Brain microvascular endothelial cell (primary cell): ENCODE measurements around the gene TMEM116.
"Not testable (repeated sequence)": the region's sequence is repeated elsewhere in the genome, so short reads cannot be mapped to it uniquely, and the experiment has no call there.

ENCODE experiments used
- DNase-seq: peaks from one replicate; pipeline ENCODE4 v3.0.0-alpha.2; 2020
- H3K27ac ChIP-seq: fragments of 250-450 bp; sonication (Bioruptor Pico); 2 replicates; pipeline ENCODE4 v1.5.1; 2020; ENCODE audit warnings: mild to moderate bottlenecking, moderate library complexity
- H3K27me3 ChIP-seq: fragments of 250-450 bp; sonication (Bioruptor Pico); replicated peaks from 2 replicates; pipeline ENCODE4 v1.5.1; 2020; ENCODE audit warnings: mild to moderate bottlenecking
- H3K36me3 ChIP-seq: fragments of 250-450 bp; sonication (Bioruptor Pico); replicated peaks from 2 replicates; pipeline ENCODE4 v1.5.1; 2020; ENCODE audit warnings: mild to moderate bottlenecking
- H3K4me3 ChIP-seq: 2 replicates; pipeline ENCODE4 v1.5.1; 2011; ENCODE audit warnings: low read depth, mild to moderate bottlenecking, control low read depth, low read length, moderate library complexity
- CTCF ChIP-seq: IDR thresholded peaks from 2 replicates; pipeline ENCODE4 v1.5.1; 2011; ENCODE audit warnings: low read depth, mild to moderate bottlenecking, moderate library complexity, low read length, control low read depth, inconsistent platforms; ENCODE audit errors: missing control alignments
- in situ Hi-C: cut with HindIII; loops from 2 replicates; pipeline ENCODE4 v1.10.0; 2017; ENCODE audit warnings: low sequenced_read_pairs, low pct_ligation_motif_present

TMEM116 gene

GRCh38 chr12:111976291-111976690, 36.7 kb downstream of the TMEM116 start:
- DNase-seq, result no peak
- Histone ChIP-seq H3K27ac (no peak overlapping the region), H3K27me3 (no peaks in the 10 kb centered on the region), H3K36me3 (no peaks in the 10 kb centered on the region), H3K4me3 (no peak overlapping the region)
- in situ Hi-C loops, result no loop called here
- TF ChIP-seq CTCF, result no peak

- no peak for DNase-seq
- TF ChIP-seq CTCF, result no peak
- H3K4me3 ChIP-seq, result no peak overlapping the region
- no peaks in the 10 kb centered on the region for H3K36me3 ChIP-seq
- in situ Hi-C loops, result no loop called here
- no peak overlapping the region for H3K27ac ChIP-seq
- no peaks in the 10 kb centered on the region for H3K27me3 ChIP-seq
Observed at GRCh38 chr12:111975161-111975931, 37.6 kb downstream of the TMEM116 start.

- DNase-seq, result no peak
- H3K27ac ChIP-seq, result no peak overlapping the region
- TF ChIP-seq CTCF, result no peak
- in situ Hi-C loops, result no loop called here
- H3K36me3 ChIP-seq, result no peaks in the 10 kb centered on the region
- no peaks in the 10 kb centered on the region for H3K27me3 ChIP-seq
- no peak overlapping the region for H3K4me3 ChIP-seq
Observed at GRCh38 chr12:111971800-111972199, 41.2 kb downstream of the TMEM116 start.

GRCh38 chr12:111964935-111965334, 48.0 kb downstream of the TMEM116 start:
- Histone ChIP-seq H3K27ac (no peak overlapping the region), H3K27me3 (no peaks in the 10 kb centered on the region), H3K4me3 (no peak overlapping the region), H3K36me3 (no peaks in the 10 kb centered on the region)
- in situ Hi-C loops, result no loop called here
- no peak for TF ChIP-seq CTCF
- DNase-seq, result no peak

- DNase-seq, H3K36me3 ChIP-seq, in situ Hi-C loops, H3K27me3 ChIP-seq, H3K4me3 ChIP-seq, H3K27ac ChIP-seq: not testable (repeated sequence)
Observed at GRCh38 chr12:111959518-111959917, 53.4 kb downstream of the TMEM116 start.

GRCh38 chr12:111957224-111957623, 55.7 kb downstream of the TMEM116 start:
- H3K4me3 ChIP-seq, in situ Hi-C loops, H3K27me3 ChIP-seq, DNase-seq, H3K36me3 ChIP-seq, H3K27ac ChIP-seq: not testable (repeated sequence)

GRCh38 chr12:111954969-111955368, 58.0 kb downstream of the TMEM116 start:
- Histone ChIP-seq H3K4me3 (no peak overlapping the region), H3K36me3 (no peaks in the 10 kb centered on the region), H3K27ac (no peak overlapping the region), H3K27me3 (no peaks in the 10 kb centered on the region)
- TF ChIP-seq CTCF, result no peak
- DNase-seq, result no peak
- in situ Hi-C loops, result no loop called here
